HepG2 (cell line): ENCODE data around the gene CAMK1D. TPM values are rescaled to one million over a fixed set of nuclear protein-coding genes. Genes with fewer than 3 reads are reported as not detected.

Experiments
- ATAC-seq: fragments of 200-7000 bp; cut with Tn5 transposase; 3 replicates; pipeline ENCODE4 v1.9.1; 2020; ENCODE audit warnings: mild to moderate bottlenecking, moderate library complexity
- BruUV-seq: library from RNA; stranded (reverse); fragments of 400-500 nt; replicated peaks from 2 replicates; lab custom pipeline; 2021; lab: Mats Ljungman, UMichigan
- CTCF ChIA-PET: fragments of 300-600 bp; formaldehyde crosslinking; extraction: SDS; loops from one replicate; lab custom pipeline; 2021; ENCODE audit warnings: low total read pairs, inconsistent platforms, low intra/inter-chr PET ratio; lab: Yijun Ruan, JAX
- POLR2A ChIA-PET: fragments of 350-600 bp; sonication (Branson Sonifier 250); formaldehyde crosslinking; loops from one replicate; lab custom pipeline; 2020; ENCODE audit warnings: antibody characterized with exemption, inconsistent platforms; lab: Yijun Ruan, JAX
- DNase-seq: peaks from one replicate; pipeline ENCODE4 v3.0.0-alpha.2; 2015; ENCODE audit warnings: low spot score
- FAIRE-seq: peaks from 3 replicates; lab custom pipeline; 2011; peaks lifted over from hg19 to GRCh38; lab: Jason Lieb, UNC
- H2AFZ ChIP-seq: one replicate; pipeline ENCODE4 v1.6.1; 2011; ENCODE audit warnings: low read length, inconsistent platforms
- H3K27ac ChIP-seq: fragments of 300-600 bp; 3 replicates; pipeline ENCODE4 v1.8.0; 2011; ENCODE audit warnings: mixed run types, mild to moderate bottlenecking, mixed read lengths, low read length, inconsistent platforms; ENCODE audit not compliant: insufficient read depth; ENCODE audit errors: extremely low read length
- H3K27me3 ChIP-seq, 2 experiments: fragments of 200-600 bp in 1 of 2; 2 replicates in 1 of 2; 3 replicates in 1 of 2; pipeline versions ENCODE4 v1.6.0 to v1.8.0; 2011; ENCODE audit warnings: low read length in 2 of 2, mild to moderate bottlenecking in 2 of 2, moderate library complexity in 2 of 2, inconsistent platforms in 1 of 2; ENCODE audit not compliant: insufficient read depth in 2 of 2, control insufficient read depth in 1 of 2
- H3K36me3 ChIP-seq, 2 experiments: fragments of 200-600 bp in 1 of 2; replicated peaks in 1 of 2; 2 replicates in 1 of 2; 3 replicates in 1 of 2; pipeline versions ENCODE4 v1.5.1 to v1.8.0; 2011; ENCODE audit warnings: low read length in 2 of 2, inconsistent platforms in 1 of 2; ENCODE audit not compliant: insufficient read depth in 2 of 2, control insufficient read depth in 1 of 2
- H3K4me1 ChIP-seq: 2 replicates; pipeline ENCODE4 v1.5.1; 2012; ENCODE audit warnings: low read length, inconsistent platforms; ENCODE audit not compliant: insufficient read depth
- H3K4me2 ChIP-seq: 2 replicates; pipeline ENCODE4 v1.6.0; 2011; ENCODE audit warnings: low read depth, low read length, inconsistent platforms
- H3K4me3 ChIP-seq, 3 experiments: fragments of 200-600 bp in 1 of 3; sonication (generic), shearing (Covaris generic) in 1 of 3; replicated peaks in 1 of 3; 2 replicates each; pipeline ENCODE4 v1.5.1; 2011 to 2016; ENCODE audit warnings: low read length in 3 of 3, inconsistent platforms in 2 of 3, low read depth in 2 of 3, mild to moderate bottlenecking in 2 of 3, control low read depth in 1 of 3, mixed read lengths in 1 of 3; ENCODE audit not compliant: insufficient read depth in 1 of 3
- H3K79me2 ChIP-seq: one replicate; pipeline ENCODE4 v1.6.1; 2011; ENCODE audit warnings: low read length, inconsistent platforms; ENCODE audit not compliant: insufficient read depth
- H3K9ac ChIP-seq: 2 replicates; pipeline ENCODE4 v1.6.0; 2011; ENCODE audit warnings: mild to moderate bottlenecking, low read depth, low read length, inconsistent platforms; ENCODE audit not compliant: insufficient read depth
- H3K9me3 ChIP-seq: 2 replicates; pipeline ENCODE4 v1.5.1; 2012; ENCODE audit warnings: mild to moderate bottlenecking, low read length
- H4K20me1 ChIP-seq: 2 replicates; pipeline ENCODE4 v1.6.0; 2011; ENCODE audit warnings: inconsistent platforms, mild to moderate bottlenecking, low read length, moderate library complexity; ENCODE audit not compliant: insufficient read depth
- FOXA1 ChIP-seq, 2 experiments: fragments of 450-650 bp in 1 of 2; sonication (generic) in 1 of 2; formaldehyde crosslinking in 1 of 2; IDR thresholded peaks; 2 replicates each; pipeline versions ENCODE4 v1.4.0 to v1.6.1; 2016 to 2020; ENCODE audit warnings: missing genetic modification reagents in 1 of 2
- FOXJ3 ChIP-seq: sonication (generic); formaldehyde crosslinking; IDR thresholded peaks from 2 replicates; pipeline ENCODE4 v1.4.0; 2020; ENCODE audit warnings: missing genetic modification reagents, mild to moderate bottlenecking, borderline replicate concordance
- PAF1 ChIP-seq: IDR thresholded peaks from 2 replicates; pipeline ENCODE4 v1.6.1; 2016; ENCODE audit warnings: missing genetic modification reagents, missing compliant biosample characterization
- PRPF4 ChIP-seq: fragments of 200-400 bp; formaldehyde crosslinking; IDR thresholded peaks from 2 replicates; pipeline ENCODE4 v1.6.1; 2016; ENCODE audit warnings: low read length, low read depth; ENCODE audit not compliant: poor library complexity, severe bottlenecking
- SYNCRIP ChIP-seq: fragments of 200-400 bp; formaldehyde crosslinking; IDR thresholded peaks from 2 replicates; pipeline ENCODE4 v1.6.1; 2018; ENCODE audit warnings: mild to moderate bottlenecking, low read depth, low read length; ENCODE audit not compliant: insufficient read depth
- THAP11 ChIP-seq: IDR thresholded peaks from 2 replicates; pipeline ENCODE4 v1.6.1; 2016; ENCODE audit warnings: missing biosample characterization, missing genetic modification reagents
- ZNF335 ChIP-seq: sonication (generic); formaldehyde crosslinking; IDR thresholded peaks from 2 replicates; pipeline ENCODE4 v1.4.0; 2020; ENCODE audit warnings: missing genetic modification reagents
- ZNF576 ChIP-seq: sonication (generic); formaldehyde crosslinking; IDR thresholded peaks from 2 replicates; pipeline ENCODE4 v1.4.0; 2020; ENCODE audit warnings: mild to moderate bottlenecking, missing genetic modification reagents
- WGBS: methylation state at CpG from one replicate; pipeline ENCODE4 v1.1.6; 2017; ENCODE audit warnings: low lambda C conversion rate; 5-methylcytosine and 5-hydroxymethylcytosine counted together
- in situ Hi-C: cut with HindIII; loops from 2 replicates; pipeline ENCODE4 v1.10.0; 2017; ENCODE audit warnings: low pct_unique_long_range_greater_than_20kb; ENCODE audit not compliant: extremely low pct_ligation_motif_present
- intact Hi-C: fragments of 100-400 bp; cut with micrococcal nuclease; formaldehyde crosslinking; loops from one replicate; pipeline ENCODE4 v1.10.0; 2022; ENCODE audit not compliant: unreplicated experiment
- polyA plus RNA-seq, 8 experiments: library from polyadenylated mRNA; depleted of rRNA in 3 of 8; stranded (reverse) in 7 of 8; unstranded in 1 of 8; fragments of >200 nt; fragmentation: Illumina TruSeq in 4 of 8; extraction: Trizol in 4 of 8; gene quantifications; 2 replicates each; pipeline versions ENCODE4 v1.2.1 to v1.2.3, GENCODE V29; 2011 to 2016; ENCODE audit warnings: low read depth in 4 of 8, missing spikeins in 1 of 8, mixed read lengths in 1 of 8; ENCODE audit not compliant: insufficient read depth in 1 of 8
- total RNA-seq, 5 experiments: library from RNA; depleted of rRNA; stranded (reverse); fragments of >200 nt; fragmentation: Illumina TruSeq; extraction: Trizol; gene quantifications; 2 replicates each; pipeline ENCODE4 v1.2.3, GENCODE V29; 2016; ENCODE audit warnings: low read depth in 1 of 5
- TF ChIP-seq, protein P1 (sequence below): IDR thresholded peaks from 2 replicates; pipeline ENCODE4 v1.6.1; 2016

Gene CAMK1D
- total and polyA plus RNA-seq, 2 of the 13 experiments (the other 11 are each of a cell fraction or from before 2014, with no cell fraction given): under 0.01 TPM; not detected in 1

DNA sequence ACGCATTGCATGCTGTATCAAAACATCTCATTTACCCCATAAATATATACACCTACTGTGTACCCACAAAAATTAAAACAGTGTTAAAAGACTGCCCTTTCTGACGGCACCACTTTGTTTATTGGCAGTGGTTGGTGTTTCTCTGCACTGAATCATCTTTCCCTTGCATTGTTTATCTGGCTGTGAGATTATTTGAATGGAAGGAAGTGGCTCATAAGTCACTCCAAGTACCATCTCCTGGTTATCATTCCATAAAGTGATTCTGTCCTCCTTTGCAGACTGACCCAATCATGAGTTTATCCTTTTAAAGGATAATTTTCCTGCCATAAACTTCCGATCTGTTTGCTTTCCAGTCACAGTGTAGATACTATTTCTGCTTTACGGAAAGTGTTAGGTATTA lies 183.8 kb downstream of the CAMK1D start:
- no peaks in the 10 kb centered on the region for H4K20me1 ChIP-seq
- H3K9me3 ChIP-seq: no peaks in the 10 kb centered on the region
- intact Hi-C loops: no loop called here
- CTCF ChIA-PET: no interaction called here
- no TSS peak for BruUV-seq
- H3K4me2 ChIP-seq: no peak overlapping the region
- DNase-seq: no peak
- H3K4me3 ChIP-seq: no peak overlapping the region
- TF ChIP-seq FOXA1 (IDR thresholded peaks at IDR 0.05) (no peak), FOXA1 (CRISPR knock-in tag; IDR thresholded peaks at IDR 0.05) (no peak), SYNCRIP (no peak), ZNF335 (CRISPR knock-in tag) (no peak), ZNF576 (CRISPR knock-in tag) (no peak), PRPF4 (no peak)
- TF ChIP-seq, protein P1, sequence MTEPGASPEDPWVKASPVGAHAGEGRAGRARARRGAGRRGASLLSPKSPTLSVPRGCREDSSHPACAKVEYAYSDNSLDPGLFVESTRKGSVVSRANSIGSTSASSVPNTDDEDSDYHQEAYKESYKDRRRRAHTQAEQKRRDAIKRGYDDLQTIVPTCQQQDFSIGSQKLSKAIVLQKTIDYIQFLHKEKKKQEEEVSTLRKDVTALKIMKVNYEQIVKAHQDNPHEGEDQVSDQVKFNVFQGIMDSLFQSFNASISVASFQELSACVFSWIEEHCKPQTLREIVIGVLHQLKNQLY (CRISPR knock-in tag): no peak
- WGBS: 38% methylated on average over 4 of the region's 4 CpGs
- H3K36me3 ChIP-seq: no peaks in the 10 kb centered on the region
- no peaks in the 10 kb centered on the region for H3K79me2 ChIP-seq
- no peaks in the 10 kb centered on the region for H3K4me1 ChIP-seq
- POLR2A ChIA-PET: no interaction called here
- no peak overlapping the region for H3K27ac ChIP-seq
- FAIRE-seq: no peak
- no peaks in the 10 kb centered on the region; a peak in 1 of 5 replicates for H3K27me3 ChIP-seq
- in situ Hi-C loops: no loop called here
- no peak for ATAC-seq
- no peak overlapping the region for H3K9ac ChIP-seq
- H2AFZ ChIP-seq: no peak overlapping the region

GRCh38 chr10:12533723-12534122 lies 184.4 kb downstream of the CAMK1D start:
- intact Hi-C loops: no loop called here
- no peaks in the 10 kb centered on the region for H4K20me1 ChIP-seq
- TF ChIP-seq THAP11 (no peak), FOXJ3 (CRISPR knock-in tag) (no peak), PAF1 (CRISPR knock-in tag) (no peak)
- FAIRE-seq (no peak), DNase-seq (no peak), ATAC-seq (no peak)
- no peaks in the 10 kb centered on the region for H3K36me3 ChIP-seq
- no peaks in the 10 kb centered on the region for H3K9me3 ChIP-seq
- POLR2A ChIA-PET: no interaction called here
- H3K27me3 ChIP-seq: no peaks in the 10 kb centered on the region; a peak in 1 of 5 replicates
- H3K27ac ChIP-seq: no peak overlapping the region
- 3% methylated on average over 3 of the region's 3 CpGs for WGBS
- no peaks in the 10 kb centered on the region for H3K4me1 ChIP-seq
- in situ Hi-C loops: no loop called here
- no peak overlapping the region for H3K4me3 ChIP-seq
- no peak overlapping the region for H2AFZ ChIP-seq
- CTCF ChIA-PET: no interaction called here
- no peak overlapping the region for H3K9ac ChIP-seq
- no peaks in the 10 kb centered on the region for H3K79me2 ChIP-seq
- BruUV-seq: no TSS peak
- H3K4me2 ChIP-seq: no peak overlapping the region
